Activated CD8-positive, alpha-beta memory T cell treated with anti-CD3 and anti-CD28 coated beads, Interleukin-2, amount 50 U/mL, for 24 hours (primary cell): ENCODE measurements around the gene AFM.

Experiments
- DNase-seq: peaks from one replicate; pipeline ENCODE4 v3.0.0-alpha.2; 2020; ENCODE audit errors: extremely low read depth

Gene AFM

GRCh38 chr4:73481358-73481757 lies at the start of gene AFM:
Gene AFM (plus strand): TSS chr4:73481745. CDS start chr4:73481776, 31 bp downstream.
- no peak for DNase-seq

- no peak for DNase-seq
These were observed 49.8 kb upstream of the AFM start for GRCh38 chr4:73431813-73432168.

- no peak for DNase-seq
These were observed 49.2 kb upstream of the AFM start for GRCh38 chr4:73432169-73433000.

GRCh38 chr4:73433140-73433539 lies 48.4 kb upstream of the AFM start:
- DNase-seq: no peak

- no peak for DNase-seq
These were observed 47.2 kb upstream of the AFM start for GRCh38 chr4:73434311-73434710.

- DNase-seq: no peak
These were observed 45.6 kb upstream of the AFM start, which contains the start of gene AFP for GRCh38 chr4:73435984-73436383. Gene AFP (plus strand): TSS chr4:73436221. CDS start chr4:73436263, 42 bp downstream.

- no peak for DNase-seq
These were observed 44.6 kb upstream of the AFM start for GRCh38 chr4:73436674-73437557.

GRCh38 chr4:73437558-73437956 lies 44.0 kb upstream of the AFM start:
- no peak for DNase-seq

GRCh38 chr4:73438048-73438447 lies 43.5 kb upstream of the AFM start:
- DNase-seq: no peak

GRCh38 chr4:73438582-73439215 lies 42.8 kb upstream of the AFM start:
- no peak for DNase-seq

GRCh38 chr4:73439445-73439844 lies 42.1 kb upstream of the AFM start:
- no peak for DNase-seq

- no peak for DNase-seq
These were observed 41.6 kb upstream of the AFM start for GRCh38 chr4:73439991-73440390.

- no peak for DNase-seq
These were observed 40.9 kb upstream of the AFM start for GRCh38 chr4:73440653-73441052.

- no peak for DNase-seq
These were observed 39.3 kb upstream of the AFM start for GRCh38 chr4:73442275-73442674.

GRCh38 chr4:73443224-73443623 lies 38.3 kb upstream of the AFM start:
- DNase-seq: no peak

- DNase-seq: no peak
These were observed 35.9 kb upstream of the AFM start for GRCh38 chr4:73445383-73446335.

- DNase-seq: no peak
These were observed 35.1 kb upstream of the AFM start for GRCh38 chr4:73446336-73446938.

GRCh38 chr4:73447671-73448070 lies 33.9 kb upstream of the AFM start:
- DNase-seq: no peak

- no peak for DNase-seq
These were observed 32.9 kb upstream of the AFM start for GRCh38 chr4:73448448-73449203.

GRCh38 chr4:73450398-73451004 lies 31.0 kb upstream of the AFM start:
- DNase-seq: no peak
